Measurements from ENCODE around the gene SERPINA6.
"Not testable (repeated sequence)": the region's sequence is repeated elsewhere in the genome, so short reads cannot be mapped to it uniquely, and the experiment has no call there.

Gene SERPINA6

DNA sequence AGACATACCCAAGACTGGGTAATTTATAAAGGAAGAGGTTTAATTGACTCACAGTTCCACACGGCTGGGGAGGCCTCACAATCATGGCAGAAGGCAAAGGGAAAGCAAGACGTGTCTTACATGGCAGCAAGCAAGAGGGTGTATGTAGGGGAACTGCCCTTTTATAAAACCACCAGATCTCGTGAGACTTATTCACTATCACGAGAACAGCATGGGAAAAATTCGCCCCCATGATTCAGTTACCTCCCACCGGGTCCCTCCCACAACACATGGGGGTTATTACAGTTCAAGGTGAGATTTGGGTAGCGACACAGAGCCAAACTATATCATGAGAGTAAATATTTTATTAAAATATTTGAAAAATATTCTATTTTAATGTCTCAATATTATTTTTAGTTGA is 54.6 kb downstream of the SERPINA6 start:
- not testable (repeated sequence) for H3K4me1 ChIP-seq (ENCODE audit: control insufficient read depth, insufficient read depth, low read length, poor library complexity, severe bottlenecking); H3K27ac ChIP-seq (ENCODE audit: low read depth, low read length, severe bottlenecking); H3K9me3 ChIP-seq (ENCODE audit: control insufficient read depth, low read length); H3K36me3 ChIP-seq (ENCODE audit: control insufficient read depth, insufficient read depth, low read length); H3K4me3 ChIP-seq (ENCODE audit: extremely low read depth, insufficient read depth, low read length, poor library complexity, severe bottlenecking)
- 50 to 83% methylated on average over 1 to 2 of the region's 7 CpGs for WGBS, 2 experiments (ENCODE audit: insufficient coverage in 2 of 2)

GRCh38 chr14:94267352-94267751 is 55.8 kb downstream of the SERPINA6 start:
- no peak overlapping the region for H3K4me3 ChIP-seq (ENCODE audit: extremely low read depth, insufficient read depth, low read length, poor library complexity, severe bottlenecking)
- H3K4me1 ChIP-seq (ENCODE audit: control insufficient read depth, insufficient read depth, low read length, poor library complexity, severe bottlenecking) = no peaks in the 10 kb centered on the region
- H3K36me3 ChIP-seq (ENCODE audit: control insufficient read depth, insufficient read depth, low read length) = no peaks in the 10 kb centered on the region
- H3K27ac ChIP-seq (ENCODE audit: low read depth, low read length, severe bottlenecking) = no peak overlapping the region
- WGBS, 2 experiments (ENCODE audit: insufficient coverage in 2 of 2) = no CpG with 5 or more reads among the region's 1 CpG
- H3K9me3 ChIP-seq (ENCODE audit: control insufficient read depth, low read length) = no peaks in the 10 kb centered on the region

DNA sequence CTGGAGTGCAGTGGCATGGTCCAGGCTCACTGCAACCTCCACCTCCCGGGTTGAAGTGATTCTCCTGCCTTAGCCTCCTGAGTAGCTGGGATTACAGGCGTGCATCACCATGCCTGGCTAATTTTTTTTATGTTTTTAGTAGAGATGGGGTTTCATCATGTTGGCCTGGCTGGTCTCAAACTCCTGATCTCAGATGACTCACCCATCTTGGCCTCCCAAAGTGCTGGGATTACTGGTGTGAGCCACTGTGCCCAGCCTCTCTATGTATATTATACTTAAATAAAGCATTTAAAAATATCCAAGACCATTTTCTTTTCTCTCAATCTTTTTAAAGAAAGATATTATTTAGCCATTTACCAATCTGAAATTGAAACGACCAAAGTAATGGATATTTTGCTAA is 58.9 kb downstream of the SERPINA6 start:
- 100% methylated on average over 1 of the region's 3 CpGs; no CpG with 5 or more reads in 1 of the 2 experiments for WGBS, 2 experiments (ENCODE audit: insufficient coverage in 2 of 2)
- H3K4me1 ChIP-seq (ENCODE audit: control insufficient read depth, insufficient read depth, low read length, poor library complexity, severe bottlenecking); H3K4me3 ChIP-seq (ENCODE audit: extremely low read depth, insufficient read depth, low read length, poor library complexity, severe bottlenecking); H3K9me3 ChIP-seq (ENCODE audit: control insufficient read depth, low read length); H3K27ac ChIP-seq (ENCODE audit: low read depth, low read length, severe bottlenecking); H3K36me3 ChIP-seq (ENCODE audit: control insufficient read depth, insufficient read depth, low read length): not testable (repeated sequence)

All from mesodermal cell (in vitro differentiated cells).